Measurements from ENCODE around the gene VPS36. TPM values are rescaled to one million over a fixed set of nuclear protein-coding genes. Genes with fewer than 3 reads are reported as not detected.
A peak's percentile ranks its signal among the peaks of the same experiment; 100 is the strongest.

Gene VPS36
- total and polyA plus RNA-seq, 9 of the 15 experiments (the other 6 are each of a cell fraction or from before 2014, with no cell fraction given): 8.4 to 30.6 (median 23.7) TPM

GRCh38 chr13:52450012-52450792, at the start of gene VPS36 (continued):
- TF ChIP-seq AFF1 (IDR thresholded peaks at IDR 0.05; ENCODE audit: low read depth in 1 of 2, partially characterized antibody in 2 of 2) (no peak), HNRNPH1 (optimal IDR thresholded peaks at IDR 0.05; ENCODE audit: low read depth, low read length) (no peak), ETS2 (tag; IDR thresholded peaks at IDR 0.05; ENCODE audit: borderline replicate concordance, poor library complexity, severe bottlenecking) (no peak), ZNF184 (CRISPR knock-in tag; IDR thresholded peaks at IDR 0.05) (no peak), ZNF239 (CRISPR knock-in tag; IDR thresholded peaks at IDR 0.05) (no peak), GABPB1 (CRISPR knock-in tag; IDR thresholded peaks at IDR 0.05) (peak; percentile 49; the same call in 1 of the 2 replicates), TAF9B (IDR thresholded peaks at IDR 0.05; ENCODE audit: partially characterized antibody) (no peak), MCM2 (IDR thresholded peaks at IDR 0.05; ENCODE audit: low read depth) (no peak), RBBP5 (IDR thresholded peaks at IDR 0.05; ENCODE audit: borderline replicate concordance, insufficient read depth, low read length, poor library complexity, severe bottlenecking) (peak; percentile 92), SP2 (IDR thresholded peaks at IDR 0.05; ENCODE audit: extremely low read depth, low read depth, low read length, poor library complexity, severe bottlenecking) (no peak), ZNF24 (IDR thresholded peaks at IDR 0.05) (peak; percentile 41; the same call in 1 of the 2 replicates), NR2C1 (IDR thresholded peaks at IDR 0.05) (no peak), NR2C1 (tag; IDR thresholded peaks at IDR 0.05) (0 out of 2 replicates have a peak, but pooled peaks have one; percentile 21), HDAC6 (IDR thresholded peaks at IDR 0.05; ENCODE audit: low read depth, low read length) (no peak), ZFX (CRISPR knock-in tag; IDR thresholded peaks at IDR 0.05) (peak; percentile 96), NFE2 (IDR thresholded peaks at IDR 0.05; ENCODE audit: low read depth) (no peak), CREBBP (IDR thresholded peaks at IDR 0.05; ENCODE audit: low read depth, low read length) (no peak), SMAD4 (CRISPR knock-in tag; conservative IDR thresholded peaks at IDR 0.05) (peak; percentile 62), HMG20A (CRISPR knock-in tag; conservative IDR thresholded peaks at IDR 0.05) (no peak), ZNF12 (CRISPR knock-in tag; IDR thresholded peaks at IDR 0.05) (no peak), KAT2B (IDR thresholded peaks at IDR 0.05; ENCODE audit: low read depth, low read length) (no peak)
- TF ChIP-seq, protein P1, sequence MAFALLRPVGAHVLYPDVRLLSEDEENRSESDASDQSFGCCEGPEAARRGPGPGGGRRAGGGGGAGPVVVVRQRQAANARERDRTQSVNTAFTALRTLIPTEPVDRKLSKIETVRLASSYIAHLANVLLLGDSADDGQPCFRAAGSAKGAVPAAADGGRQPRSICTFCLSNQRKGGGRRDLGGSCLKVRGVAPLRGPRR (CRISPR knock-in tag; IDR thresholded peaks at IDR 0.05): no peak
